ENCODE measurements around the gene PDSS2. TPM values are rescaled to one million over a fixed set of nuclear protein-coding genes. Genes with fewer than 3 reads are reported as not detected.

Gene PDSS2
- total and polyA plus RNA-seq, 2 of the 8 experiments (the other 6 are each of a cell fraction or from before 2014, with no cell fraction given) = 10.7 to 16.1 TPM

DNA sequence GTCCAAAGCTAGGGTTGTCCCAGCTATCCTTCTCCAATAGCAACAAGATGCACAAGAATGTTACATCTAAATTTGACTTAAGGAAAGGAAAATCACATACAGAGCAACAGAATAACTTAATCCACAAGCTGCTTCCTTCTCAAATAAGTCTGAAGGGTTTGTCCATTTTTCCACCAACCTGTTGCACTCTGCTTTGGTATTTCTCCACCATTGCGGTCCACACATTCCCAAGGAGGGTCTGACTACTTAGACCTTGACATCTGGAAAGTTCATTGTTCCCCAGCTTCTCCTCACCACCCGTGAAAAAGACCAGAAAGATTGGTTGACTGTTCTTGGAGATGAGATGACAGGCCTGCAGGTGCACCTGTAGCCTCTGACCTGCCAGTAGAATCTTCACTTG is 72.5 kb downstream of the PDSS2 start (continued):
- TF ChIP-seq KDM5A (IDR thresholded peaks at IDR 0.05; ENCODE audit: low read length) (no peak), JUN (IDR thresholded peaks at IDR 0.05; ENCODE audit: low read depth, low read length) (no peak), POU5F1 (IDR thresholded peaks at IDR 0.05; ENCODE audit: low read depth, low read length) (no peak), BACH1 (IDR thresholded peaks at IDR 0.05; ENCODE audit: low read length) (no peak), NRF1 (IDR thresholded peaks at IDR 0.05; ENCODE audit: low read depth, low read length) (no peak)
- TF ChIP-seq, protein P1, sequence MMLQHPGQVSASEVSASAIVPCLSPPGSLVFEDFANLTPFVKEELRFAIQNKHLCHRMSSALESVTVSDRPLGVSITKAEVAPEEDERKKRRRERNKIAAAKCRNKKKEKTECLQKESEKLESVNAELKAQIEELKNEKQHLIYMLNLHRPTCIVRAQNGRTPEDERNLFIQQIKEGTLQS (IDR thresholded peaks at IDR 0.05; ENCODE audit: insufficient read depth, low read depth, low read length) = no peak
